Suprapubic skin (tissue), 4 donors: Measurements from ENCODE around the gene RAP2B.

ENCODE experiments used
- CTCF ChIP-seq, 2 donors: fragments of 200-600 bp in 1 of 2; fragments of 450-650 bp in 1 of 2; sonication (generic) in 1 of 2; IDR thresholded peaks; one replicate each; pipeline ENCODE4 v1.5.1; 2016 to 2019; ENCODE audit warnings: antibody characterized with exemption in 2 of 2, mild to moderate bottlenecking in 1 of 2, moderate library complexity in 1 of 2
- POLR2A ChIP-seq, 2 donors: fragments of 450-650 bp; IDR thresholded peaks; one replicate each; pipeline ENCODE4 v1.6.1; 2017; ENCODE audit warnings: antibody characterized with exemption in 2 of 2, mild to moderate bottlenecking in 2 of 2, moderate library complexity in 2 of 2
- POLR2AphosphoS5 ChIP-seq, 3 donors: sonication (generic); formaldehyde crosslinking; IDR thresholded peaks; one replicate each; pipeline ENCODE4 v1.6.1; 2017; ENCODE audit warnings: antibody characterized with exemption in 3 of 3

GRCh38 chr3:153209596-153209995, 47.6 kb downstream of the RAP2B start:
- TF ChIP-seq CTCF (IDR thresholded peaks at IDR 0.05) (no peak), POLR2A (IDR thresholded peaks at IDR 0.05) (no peak), POLR2AphosphoS5 (IDR thresholded peaks at IDR 0.05) (no peak)
